ENCODE results near the gene STAT4.

Gene STAT4

DNA sequence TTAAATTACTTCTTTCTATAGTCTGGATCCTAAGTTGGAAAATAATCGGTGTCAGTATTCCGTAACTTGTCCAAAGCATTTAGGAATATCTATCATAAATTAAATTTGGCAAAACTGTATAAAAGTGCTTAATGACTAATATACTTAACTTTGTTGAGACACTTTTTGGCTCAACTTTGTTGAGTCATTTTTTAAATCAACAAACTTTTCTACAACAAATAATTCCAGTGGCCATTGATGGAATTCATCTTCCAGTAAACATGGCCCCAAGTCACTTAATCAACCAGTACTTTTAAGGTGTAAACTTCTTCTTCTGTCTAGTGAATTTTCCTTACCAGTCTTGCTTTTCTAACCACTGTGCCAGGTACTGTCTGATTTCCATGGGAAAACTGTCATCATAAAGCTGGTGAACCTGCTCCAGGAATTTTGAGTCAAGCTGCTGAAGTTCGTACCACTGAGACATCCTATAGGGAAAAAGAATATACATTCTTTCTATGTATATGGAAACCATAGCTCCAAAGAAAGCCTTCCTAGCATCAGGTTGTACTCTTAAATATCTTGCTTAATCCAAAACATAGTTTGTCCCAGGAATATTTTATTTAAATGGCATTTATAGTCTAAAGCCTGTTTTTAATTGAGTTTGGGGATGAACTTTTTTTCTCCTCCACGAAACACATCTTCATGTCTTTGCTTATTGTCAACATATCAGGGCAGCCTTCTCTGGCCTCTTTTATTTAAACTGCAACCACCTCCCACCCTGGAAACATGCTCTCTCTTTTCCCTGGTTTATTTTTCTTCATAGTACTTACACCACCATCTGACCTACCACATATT, 141.0 kb downstream of the STAT4 start (continued):
- TF ChIP-seq REST (tag by site-specific recombination; IDR thresholded peaks at IDR 0.05) (no peak), PRDM1 (tag by site-specific recombination; IDR thresholded peaks at IDR 0.05) (no peak), ZNF776 (tag by site-specific recombination; IDR thresholded peaks at IDR 0.05; ENCODE audit: borderline replicate concordance) (no peak), KLF7 (tag by site-specific recombination; IDR thresholded peaks at IDR 0.05; ENCODE audit: borderline replicate concordance) (no peak), ZNF621 (tag by site-specific recombination; IDR thresholded peaks at IDR 0.05) (no peak)

- POLR2A ChIA-PET: no interaction called here
- no peaks in the 10 kb centered on the region for H3K9me3 ChIP-seq (ENCODE audit: control insufficient read depth, insufficient read depth, low read depth, low read length)
- CTCF ChIA-PET: interaction anchor here (1.6 to 1.7 kb wide), 2 partner anchors 11 to 12 kb away, joined by 5 read pairs; no protein-coding TSS in a partner anchor
- no peak for TF ChIP-seq ZNF114 (tag by site-specific recombination; IDR thresholded peaks at IDR 0.05)
- TF ChIP-seq, protein P1, sequence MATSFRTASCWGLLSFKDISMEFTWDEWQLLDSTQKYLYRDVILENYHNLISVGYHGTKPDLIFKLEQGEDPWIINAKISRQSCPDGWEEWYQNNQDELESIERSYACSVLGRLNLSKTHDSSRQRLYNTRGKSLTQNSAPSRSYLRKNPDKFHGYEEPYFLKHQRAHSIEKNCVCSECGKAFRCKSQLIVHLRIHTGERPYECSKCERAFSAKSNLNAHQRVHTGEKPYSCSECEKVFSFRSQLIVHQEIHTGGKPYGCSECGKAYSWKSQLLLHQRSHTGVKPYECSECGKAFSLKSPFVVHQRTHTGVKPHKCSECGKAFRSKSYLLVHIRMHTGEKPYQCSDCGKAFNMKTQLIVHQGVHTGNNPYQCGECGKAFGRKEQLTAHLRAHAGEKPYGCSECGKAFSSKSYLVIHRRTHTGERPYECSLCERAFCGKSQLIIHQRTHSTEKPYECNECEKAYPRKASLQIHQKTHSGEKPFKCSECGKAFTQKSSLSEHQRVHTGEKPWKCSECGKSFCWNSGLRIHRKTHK (tag by site-specific recombination; IDR thresholded peaks at IDR 0.05): no peak
- no peak for TF ChIP-seq SP3 (tag by site-specific recombination; IDR thresholded peaks at IDR 0.05)
- peaks cover 10 to 78% of the 10 kb centered on the region in 2 experiments for H3K36me3 ChIP-seq (ENCODE audit: control insufficient read depth in 2 of 2, insufficient read depth in 1 of 2, low read length in 2 of 2)
- H3K27ac ChIP-seq (ENCODE audit: extremely low read depth, low read depth, low read length): no peak overlapping the region
- no peak overlapping the region for H3K4me3 ChIP-seq (ENCODE audit: low read depth, low read length)
- no peaks in the 10 kb centered on the region for H3K4me1 ChIP-seq (ENCODE audit: control insufficient read depth, insufficient read depth, low read length)
These were observed 142.5 kb downstream of the STAT4 start for GRCh38 chr2:191008286-191008685.

GRCh38 chr2:191006997-191007783, 143.6 kb downstream of the STAT4 start:
- peaks cover 15 to 89% of the 10 kb centered on the region in 2 experiments for H3K36me3 ChIP-seq (ENCODE audit: control insufficient read depth in 2 of 2, insufficient read depth in 1 of 2, low read length in 2 of 2)
- no peak overlapping the region for H3K4me3 ChIP-seq (ENCODE audit: low read depth, low read length)
- H3K4me1 ChIP-seq (ENCODE audit: control insufficient read depth, insufficient read depth, low read length): no peaks in the 10 kb centered on the region
- CTCF ChIA-PET: interaction anchor here (1.6 to 1.7 kb wide), 2 partner anchors 11 to 12 kb away, joined by 5 read pairs; no protein-coding TSS in a partner anchor
- no peak overlapping the region for H3K27ac ChIP-seq (ENCODE audit: extremely low read depth, low read depth, low read length)
- POLR2A ChIA-PET: no interaction called here
- no peaks in the 10 kb centered on the region for H3K9me3 ChIP-seq (ENCODE audit: control insufficient read depth, insufficient read depth, low read depth, low read length)
- TF ChIP-seq KLF17 (tag by site-specific recombination; IDR thresholded peaks at IDR 0.05) (no peak), REST (tag by site-specific recombination; IDR thresholded peaks at IDR 0.05) (peak; percentile 66)

All from HEK293 (cell line).